OCI-M2 (cell line): Measurements from ENCODE around the gene SSU72.
"Not testable (repeated sequence)": the region's sequence is repeated elsewhere in the genome, so short reads cannot be mapped to it uniquely, and the experiment has no call there.

Experiments
- DNase-seq: peaks from one replicate; lab custom pipeline; 2025; ENCODE audit not compliant: unreplicated experiment; lab: John Stamatoyannopoulos, UW

SSU72 gene

DNA sequence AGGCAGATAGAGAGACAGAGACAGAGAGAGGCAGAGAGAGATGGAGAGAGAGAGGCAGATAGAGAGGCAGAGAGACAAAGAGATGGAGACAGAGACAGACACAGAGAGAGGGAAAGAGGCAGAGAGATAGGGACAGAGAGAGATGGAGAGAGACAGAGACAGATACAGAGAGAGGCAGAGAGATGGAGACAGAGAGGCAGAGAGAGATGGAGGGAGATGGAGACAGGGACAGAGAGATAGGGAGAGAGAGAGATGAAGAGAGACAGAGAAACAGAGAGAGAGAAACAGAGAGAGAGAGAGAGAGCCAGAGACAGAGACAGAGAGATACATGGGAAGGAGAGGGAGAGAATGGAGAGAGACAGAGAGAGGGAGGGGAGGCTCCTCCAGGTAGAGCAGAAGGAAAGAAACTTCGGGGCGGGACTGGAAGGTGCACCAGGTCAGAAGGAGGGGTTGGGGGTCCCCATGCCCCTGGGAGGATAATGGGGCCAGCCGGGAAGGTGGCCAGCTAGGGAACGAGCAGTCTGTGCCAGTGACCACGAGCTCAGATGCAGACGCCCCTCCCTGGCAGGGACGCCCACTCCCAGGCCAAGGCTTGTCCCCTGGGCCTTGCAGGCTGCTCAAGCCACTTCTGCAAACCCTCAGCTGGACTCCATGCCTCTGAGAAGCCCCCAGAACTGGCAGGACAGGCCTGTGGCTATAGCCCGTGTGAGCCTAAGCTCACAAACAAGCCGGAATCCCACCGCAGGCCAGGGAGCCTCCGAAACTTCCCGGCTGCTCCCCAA lies 22.0 kb upstream of the SSU72 start:
- no peak for DNase-seq

DNA sequence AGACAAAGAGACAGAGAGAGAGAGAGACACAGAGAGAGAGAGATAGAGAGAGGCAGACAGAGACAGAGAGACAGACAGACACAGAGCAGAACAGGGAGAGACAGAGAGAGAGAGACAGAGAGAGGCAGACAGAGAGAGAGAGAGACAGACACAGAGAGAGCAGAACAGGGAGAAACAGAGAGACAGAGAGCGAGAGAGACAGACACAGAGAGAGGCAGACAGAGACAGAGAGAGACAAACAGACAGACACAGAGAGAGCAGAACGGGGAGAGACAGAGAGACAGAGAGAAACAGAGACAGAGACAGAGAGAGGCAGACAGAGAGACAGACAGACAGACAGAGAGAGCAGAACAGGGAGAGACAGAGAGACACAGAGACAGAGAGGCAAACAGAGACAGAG lies 20.7 kb upstream of the SSU72 start:
- not testable (repeated sequence) for DNase-seq

DNA sequence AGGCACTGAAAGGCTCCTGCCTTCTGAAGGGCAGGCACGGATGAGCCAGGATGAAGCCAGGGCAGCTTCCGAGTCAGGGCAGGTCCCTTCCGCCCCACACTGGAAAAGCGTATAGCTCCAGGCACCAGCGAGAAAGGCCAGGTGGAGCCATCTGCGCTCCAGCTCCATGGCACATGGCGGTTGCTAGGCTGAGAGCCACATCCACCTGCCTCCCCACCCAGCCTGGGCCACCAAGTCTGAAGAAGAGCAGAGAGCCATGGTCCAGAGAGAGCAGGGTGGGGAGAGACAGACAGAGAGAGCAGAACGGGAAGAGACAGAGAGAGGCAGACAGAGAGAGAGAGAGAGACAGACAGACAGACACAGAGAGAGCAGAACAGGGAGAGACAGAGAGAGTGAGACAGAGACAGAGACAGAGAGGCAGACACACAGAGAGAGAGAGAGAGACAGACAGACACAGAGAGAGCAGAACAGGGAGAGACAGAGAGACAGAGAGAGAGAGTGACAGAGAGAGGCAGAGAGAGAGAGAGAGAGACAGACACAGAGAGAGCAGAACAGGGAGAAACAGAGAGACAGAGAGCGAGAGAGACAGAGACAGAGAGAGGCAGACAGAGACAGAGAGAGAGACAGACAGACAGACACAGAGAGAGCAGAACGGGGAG lies 20.1 kb upstream of the SSU72 start:
- DNase-seq = no peak

DNA sequence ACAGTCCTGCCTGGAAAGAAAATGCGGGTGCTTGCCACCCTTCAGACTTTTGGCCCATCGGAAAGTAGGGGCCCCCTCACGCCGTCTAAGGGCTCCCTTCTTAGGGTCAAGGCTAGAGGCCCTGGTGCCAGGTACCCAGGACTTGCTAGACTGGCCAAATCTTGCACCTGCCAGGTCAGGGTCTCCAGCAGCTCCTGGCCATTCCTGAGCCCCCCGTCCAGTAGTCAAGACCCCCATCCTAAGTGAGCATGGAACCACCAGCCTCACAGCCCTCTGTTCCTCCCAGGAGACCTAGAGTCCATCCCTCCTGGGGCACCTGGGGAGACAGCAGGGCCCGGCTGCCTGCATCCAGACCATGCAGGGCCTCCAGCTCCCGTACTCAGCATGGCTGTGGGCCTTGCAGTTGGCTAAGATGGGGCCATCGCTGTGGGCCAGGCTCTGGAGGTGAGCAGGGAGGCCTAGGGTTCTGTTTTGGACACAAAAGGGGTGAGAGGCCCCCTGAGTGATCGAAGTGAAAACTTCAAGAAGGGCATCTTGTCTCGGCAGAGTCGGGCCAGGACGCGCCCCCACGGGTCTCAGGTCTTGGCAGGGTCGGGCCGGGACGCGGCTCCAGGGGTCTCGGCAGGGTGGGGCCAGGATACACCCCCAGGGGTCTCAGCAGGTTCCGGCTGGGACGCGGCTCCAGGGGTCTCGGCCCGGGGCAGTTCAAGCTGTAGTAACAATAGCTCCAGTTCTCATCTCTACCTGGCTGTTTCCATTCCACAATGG lies 19.4 kb upstream of the SSU72 start:
- DNase-seq = no peak

DNA sequence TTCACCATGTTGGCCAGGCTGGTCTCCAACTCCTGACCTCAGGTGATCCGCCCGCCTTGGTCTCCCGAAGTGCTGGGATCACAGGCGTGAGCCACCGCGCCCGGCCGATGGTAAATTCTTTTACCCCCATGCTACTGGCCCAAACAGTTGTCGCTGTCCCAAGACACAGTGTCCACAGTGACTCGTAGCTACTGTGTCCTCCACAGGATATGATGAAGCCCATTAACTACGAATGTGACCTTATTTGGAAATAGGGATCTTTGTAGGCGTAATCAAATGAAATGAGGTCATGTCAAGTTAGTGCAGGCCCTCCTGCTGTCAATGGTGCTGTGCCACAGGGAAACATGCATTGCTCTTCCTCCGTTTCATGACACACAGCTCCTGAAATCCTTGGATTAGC lies 16.8 kb upstream of the SSU72 start:
- DNase-seq = no peak

DNA sequence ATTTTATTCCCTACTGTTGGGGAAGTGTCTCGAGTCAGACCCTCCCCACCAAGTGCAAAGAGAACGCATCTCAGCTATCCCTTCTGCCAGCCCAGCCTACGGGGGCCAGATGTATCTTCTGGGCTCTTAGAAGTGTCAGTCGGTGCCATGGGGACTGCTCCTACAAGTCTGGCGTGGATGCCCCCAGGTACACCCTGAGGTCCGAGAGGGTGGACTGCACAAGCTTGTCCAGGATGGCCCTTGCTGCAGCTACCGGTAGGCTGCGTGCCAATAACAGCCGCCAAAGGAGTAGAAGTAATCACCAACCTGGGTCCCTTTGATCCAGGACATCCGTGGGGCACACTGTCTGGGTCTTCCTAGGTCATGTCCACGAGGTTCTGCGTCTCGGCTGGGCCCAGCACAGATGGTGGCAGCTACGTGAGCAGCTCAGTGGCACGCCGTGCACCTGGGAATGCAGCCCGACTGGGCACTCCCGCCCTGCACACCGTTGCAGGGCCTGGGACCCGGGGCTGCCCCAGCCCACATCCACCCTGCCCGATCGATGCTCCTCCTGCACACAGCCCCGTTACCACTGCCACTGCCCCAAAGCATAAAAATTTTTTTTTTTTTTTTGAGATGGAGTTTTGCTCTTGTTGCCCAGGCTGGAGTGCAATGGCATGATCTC lies 8.8 kb upstream of the SSU72 start:
- no peak for DNase-seq

DNA sequence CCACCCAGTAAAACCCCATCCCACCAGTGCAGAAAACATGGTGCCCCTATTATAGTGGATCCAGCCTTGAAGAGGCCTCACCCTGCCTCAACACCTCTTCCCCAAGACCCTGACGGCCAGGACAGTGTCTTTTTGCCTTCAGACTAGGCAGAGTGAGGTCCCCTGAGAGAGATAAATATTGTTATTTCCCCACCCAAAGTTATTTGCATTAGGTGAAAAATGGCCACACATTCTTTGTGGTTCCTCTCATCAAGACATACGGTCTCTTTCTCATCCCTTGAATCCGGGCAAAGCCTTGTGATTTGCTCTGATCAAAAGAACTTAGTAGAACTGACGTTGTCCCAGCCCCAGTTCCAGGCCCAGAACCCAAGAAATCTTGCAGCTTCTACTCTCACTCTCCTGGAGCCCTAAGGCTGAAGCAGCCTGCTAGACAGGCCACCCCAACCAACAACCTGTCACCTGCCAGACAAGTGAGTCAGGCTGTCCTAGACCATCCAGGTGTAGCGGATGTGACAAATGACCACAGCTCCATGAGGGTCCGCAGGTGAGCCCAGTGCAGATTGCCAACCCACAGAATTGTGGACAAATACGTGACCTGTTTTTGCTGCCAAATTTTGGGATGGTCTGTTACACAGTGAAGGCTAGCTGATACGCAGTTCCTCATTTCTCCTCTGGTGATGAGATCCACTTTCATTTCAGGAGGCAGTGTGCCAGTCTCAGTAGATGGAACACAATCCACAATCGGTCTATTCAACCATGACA lies 8.1 kb upstream of the SSU72 start:
- no peak for DNase-seq

DNA sequence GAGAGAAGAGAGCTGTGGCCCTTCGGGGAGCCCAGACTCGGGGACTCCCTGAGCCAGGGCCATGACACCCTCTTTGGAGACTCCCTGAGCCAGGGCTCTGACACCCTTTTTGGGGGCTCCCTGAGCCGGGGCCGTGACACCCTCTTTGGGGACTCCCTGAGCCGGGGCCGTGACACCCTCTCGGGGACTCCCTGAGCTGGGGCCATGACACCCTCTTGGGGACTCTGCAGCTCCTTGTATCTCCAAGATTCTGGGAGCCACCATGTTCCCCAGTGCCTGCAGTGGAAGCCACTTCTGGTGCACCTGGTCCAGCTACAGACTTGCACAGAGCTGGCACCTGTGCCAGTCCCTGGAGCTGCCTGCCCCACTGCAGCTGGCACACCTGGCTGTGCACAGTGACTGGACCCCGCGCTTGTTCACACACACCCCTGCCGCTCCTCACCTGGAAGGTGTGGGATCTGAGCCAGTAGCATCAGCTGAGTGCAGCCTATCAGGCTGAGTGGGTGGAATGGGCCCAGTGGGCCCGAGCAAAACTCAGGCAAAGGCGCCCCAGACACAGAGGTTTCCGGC lies 3.8 kb upstream of the SSU72 start:
- no peak for DNase-seq

DNA sequence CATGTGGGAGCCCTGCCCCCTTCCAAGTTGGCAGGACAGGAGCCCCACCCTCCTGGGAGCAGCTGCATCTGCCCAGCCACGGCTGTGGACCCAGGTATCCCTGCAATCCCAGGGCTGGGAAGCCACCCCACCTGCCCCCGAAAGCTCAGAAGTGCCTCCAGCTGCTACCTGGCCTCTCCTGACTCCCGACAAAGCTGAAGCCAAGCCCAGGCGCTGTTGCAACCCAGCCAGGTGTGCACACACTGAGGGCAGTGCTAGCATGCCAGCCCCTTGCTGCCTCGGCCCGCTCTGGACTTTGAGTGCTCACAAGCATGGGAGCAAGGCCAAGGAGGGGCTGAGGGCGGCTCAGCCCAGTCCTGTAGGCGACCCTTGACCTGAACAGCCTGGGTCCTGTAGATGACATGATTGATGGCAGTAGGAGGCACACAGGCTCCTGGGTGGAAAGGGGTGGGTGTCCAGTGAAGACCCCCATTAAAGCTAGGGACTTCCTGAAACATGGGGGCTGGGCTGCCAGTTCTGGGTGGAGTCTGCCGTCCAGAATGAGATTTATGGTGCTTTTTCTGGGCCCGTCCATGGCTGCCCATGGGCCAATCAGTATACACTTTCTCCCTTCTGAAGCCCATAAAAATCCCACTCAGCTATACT lies 2.8 kb upstream of the SSU72 start:
- no peak for DNase-seq

DNA sequence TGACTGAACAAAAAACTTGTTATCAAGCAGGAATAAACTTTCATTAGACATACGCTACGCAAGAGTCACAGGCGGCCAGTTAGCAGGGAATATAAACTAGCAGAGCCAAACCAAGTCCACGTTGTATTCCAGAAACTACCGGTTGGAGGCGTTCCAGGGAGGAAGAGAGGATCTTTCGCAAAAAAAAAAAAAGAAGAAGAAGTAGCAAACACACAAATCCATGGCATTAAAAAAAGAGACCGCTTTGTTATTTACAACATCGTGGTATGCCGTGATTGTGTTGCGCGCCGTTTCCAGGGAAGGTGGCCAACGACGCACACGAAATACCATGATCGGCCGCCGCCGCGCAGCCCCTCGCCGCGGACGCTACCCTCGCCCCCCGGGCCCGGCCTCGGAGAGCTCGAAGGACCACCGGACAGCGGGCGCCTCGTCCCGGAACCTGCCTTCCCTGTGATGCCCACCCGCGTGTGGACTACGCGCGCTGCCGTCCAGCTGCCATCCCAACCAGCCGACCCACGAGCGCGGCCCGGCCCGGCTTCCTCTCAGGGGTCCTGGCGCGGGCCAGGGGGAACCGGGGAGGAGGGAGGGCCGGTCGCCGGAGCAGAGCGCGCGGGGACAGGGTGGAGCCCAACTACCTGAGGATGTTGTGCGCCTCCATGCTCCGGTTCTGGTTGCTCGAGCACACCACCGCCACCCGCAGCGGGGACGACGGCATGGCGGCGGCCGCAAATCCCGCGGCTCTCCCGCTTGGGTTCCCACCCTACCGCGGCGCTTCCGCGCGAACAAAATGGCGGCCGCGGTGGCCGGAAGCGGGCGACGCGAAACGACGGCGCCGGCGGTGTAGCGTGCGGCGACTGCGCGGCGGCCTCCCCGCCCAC lies 581 bp downstream of the SSU72 start:
- no peak for DNase-seq

DNA sequence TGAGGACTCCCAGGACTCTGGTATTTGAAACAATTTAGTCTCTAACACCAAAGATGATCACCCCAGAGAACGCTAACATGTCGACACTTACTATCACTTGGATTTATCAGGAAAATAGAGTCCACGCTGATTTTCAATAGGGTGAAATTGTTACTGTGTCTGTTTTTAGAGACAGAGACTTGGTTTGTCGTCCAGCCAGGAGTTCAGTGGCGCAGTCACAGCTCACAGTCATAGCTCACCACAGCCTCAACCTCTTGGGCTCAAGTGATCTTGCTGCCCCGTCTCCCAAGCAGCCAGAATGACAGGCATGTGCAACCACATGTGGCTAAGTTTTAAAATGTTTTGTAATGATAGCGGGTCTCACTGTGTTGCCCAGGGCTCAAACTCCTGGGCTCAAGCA lies 5.3 kb downstream of the SSU72 start:
- DNase-seq = no peak

DNA sequence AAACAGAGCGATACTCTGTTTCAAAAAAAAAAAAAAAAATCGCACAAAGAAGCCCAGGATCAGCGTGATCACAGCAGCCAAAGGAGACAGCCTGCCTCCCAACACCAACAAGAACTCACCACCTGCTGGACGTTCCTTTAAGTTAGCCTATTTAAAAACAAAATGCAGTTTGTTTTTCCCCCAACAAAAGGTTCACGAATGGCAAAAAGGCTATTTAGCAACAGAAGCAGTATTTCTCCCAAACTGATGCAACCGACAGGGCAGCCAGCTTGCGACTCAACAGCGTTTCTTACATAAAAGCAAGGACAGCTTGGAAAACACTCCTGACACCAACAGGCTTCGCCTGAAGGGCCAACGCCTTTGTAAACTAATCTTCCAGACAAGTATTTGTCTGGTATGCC lies 6.8 kb downstream of the SSU72 start:
- DNase-seq = no peak

DNA sequence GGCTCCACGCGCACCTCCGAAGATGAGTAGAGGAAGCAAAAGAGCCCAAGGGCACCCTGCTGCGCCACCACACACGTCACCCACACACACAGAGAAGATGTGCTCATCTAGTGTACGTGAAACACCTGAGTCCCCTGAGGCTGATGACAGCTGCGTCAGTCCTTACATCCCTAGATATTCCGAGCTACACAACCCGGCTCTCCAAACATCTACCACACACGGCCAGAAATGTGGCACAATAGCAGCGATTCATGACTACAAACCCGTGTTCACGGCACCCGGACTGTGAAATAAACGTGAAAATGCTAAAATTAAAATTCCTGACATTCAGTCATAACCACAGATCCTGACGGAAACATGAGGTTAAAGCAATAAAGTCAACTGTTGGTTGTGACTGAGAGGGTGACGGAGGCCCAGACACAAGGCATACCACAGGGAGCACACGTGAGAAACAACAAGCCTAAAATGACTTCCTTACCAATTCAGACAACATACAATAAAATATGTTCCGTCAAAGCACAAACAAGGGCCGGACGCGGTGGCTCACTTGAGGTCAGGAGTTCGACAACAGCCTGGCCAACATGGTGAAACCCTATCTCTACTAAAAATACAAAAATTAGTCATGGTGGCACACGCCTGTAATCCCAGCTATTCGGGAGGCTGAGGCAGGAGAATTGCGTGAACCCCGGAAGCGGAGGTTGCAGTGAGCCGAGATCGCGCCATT lies 7.3 kb downstream of the SSU72 start:
- DNase-seq = no peak

DNA sequence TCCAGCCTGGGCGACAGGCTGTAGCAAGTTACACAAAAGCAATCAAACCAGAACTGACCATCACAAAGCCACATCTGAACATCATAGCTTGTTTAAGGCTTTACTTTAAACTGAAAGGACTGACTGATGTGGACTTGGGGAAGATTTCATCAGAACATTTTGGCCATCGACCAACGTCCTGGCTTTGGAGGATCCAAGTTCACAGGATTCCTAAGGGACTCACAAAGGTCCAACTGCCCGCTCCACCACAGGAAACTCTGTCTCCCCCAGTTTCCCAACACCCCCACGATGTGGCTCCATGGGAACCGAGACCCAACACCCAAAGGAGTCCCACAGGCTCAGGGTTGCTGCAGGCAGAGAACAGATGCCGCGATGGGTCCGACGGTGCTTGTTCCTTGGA lies 9.3 kb downstream of the SSU72 start:
- no peak for DNase-seq

DNA sequence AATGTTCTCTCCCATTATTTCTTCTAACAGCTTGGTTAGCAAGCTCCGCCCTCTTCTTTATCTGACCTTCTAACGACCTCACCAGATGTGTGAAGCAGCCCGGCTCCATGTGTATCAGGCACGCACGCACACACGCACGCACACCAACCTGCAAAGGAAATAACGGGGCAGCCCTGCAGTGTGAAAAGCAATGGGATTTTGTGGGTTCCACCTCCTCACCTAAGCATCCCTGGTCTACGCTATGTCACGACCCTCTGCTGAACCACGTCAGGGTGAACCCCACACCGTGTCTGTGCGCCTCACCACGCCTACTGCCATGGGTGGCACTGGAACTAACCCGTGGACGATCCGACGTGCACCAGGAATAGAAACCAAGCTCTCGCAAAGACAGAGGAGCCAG lies 10.4 kb downstream of the SSU72 start:
- no peak for DNase-seq

DNA sequence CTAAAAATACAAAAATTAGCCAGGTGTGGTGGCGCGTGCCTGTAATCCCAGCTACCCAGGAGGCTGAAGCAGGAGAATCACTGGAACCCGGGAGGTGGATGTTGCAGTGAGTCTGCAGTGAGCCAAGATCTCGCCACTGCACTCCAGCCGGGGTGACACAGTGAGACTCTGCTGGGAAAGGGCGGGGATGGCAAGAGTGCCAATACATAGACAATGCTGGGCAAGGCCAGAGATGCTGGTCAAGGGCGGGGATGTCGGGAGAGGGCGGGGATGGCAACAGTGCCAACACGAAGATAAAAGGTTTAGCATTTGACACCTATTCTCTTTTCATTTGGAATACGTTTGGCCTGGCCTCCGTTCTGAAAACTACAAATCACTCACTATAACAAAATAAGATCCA lies 11.0 kb downstream of the SSU72 start:
- no peak for DNase-seq

DNA sequence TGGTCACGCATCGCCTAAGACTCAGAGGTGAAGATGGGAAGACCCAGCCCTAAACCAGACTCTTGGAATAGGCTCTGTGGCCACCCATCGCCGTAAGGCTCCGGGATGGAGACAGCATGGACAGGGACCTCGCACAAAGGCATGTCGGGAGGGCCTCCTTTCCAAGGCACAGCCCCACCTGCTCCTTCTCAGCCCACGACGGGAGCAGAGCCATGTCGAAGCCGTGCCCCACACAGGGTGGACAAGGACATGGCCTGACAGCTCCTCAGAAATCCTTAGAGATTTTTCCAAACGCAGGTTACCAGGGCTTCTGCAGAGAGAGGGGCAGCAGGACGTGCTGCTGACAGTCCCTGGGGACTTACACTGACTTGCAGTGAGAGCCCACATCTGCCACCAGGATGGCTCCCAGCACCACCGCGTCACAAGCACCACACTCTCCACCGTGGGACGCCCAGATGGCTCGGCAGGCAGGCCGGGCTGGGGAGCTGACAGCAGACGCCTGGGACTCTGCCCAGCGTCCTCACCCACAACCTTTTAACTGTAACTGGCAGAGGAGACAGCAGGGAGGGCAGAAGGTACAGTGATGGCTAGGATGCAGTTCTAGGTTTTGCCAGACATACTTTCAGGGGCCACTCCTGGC lies 12.0 kb downstream of the SSU72 start:
- DNase-seq = no peak
